ENCODE measurements around the gene TOM1L2. TPM values are rescaled to one million over a fixed set of nuclear protein-coding genes. Genes with fewer than 3 reads are reported as not detected.
A peak's percentile ranks its signal among the peaks of the same experiment; 100 is the strongest.

TOM1L2 gene
- total RNA-seq, 6 experiments from 2014 or later = 92.1 to 144 (median 101) TPM

- peaks cover 56% of the 10 kb centered on the region for H3K4me1 Mint-ChIP-seq (ENCODE audit: low read depth)
- H3K9me3 Mint-ChIP-seq = no peaks in the 10 kb centered on the region
- H3K27me3 Mint-ChIP-seq (ENCODE audit: insufficient read depth) = peaks cover 9% of the 10 kb centered on the region
- peaks cover 5% of the 10 kb centered on the region for H3K36me3 Mint-ChIP-seq (ENCODE audit: low read depth)
- DNase-seq = no peak
- peak overlapping the region; percentile 81 for H3K4me3 Mint-ChIP-seq
- no peak for TF ChIP-seq CTCF (IDR thresholded peaks at IDR 0.05)
- H3K27ac Mint-ChIP-seq = peak overlapping the region; percentile 86
Observed at GRCh38 chr17:17824119-17824782, 147.9 kb downstream of the TOM1L2 start.

- H3K4me3 Mint-ChIP-seq = peak overlapping the region; percentile 81
- peaks cover 60% of the 10 kb centered on the region for H3K4me1 Mint-ChIP-seq (ENCODE audit: low read depth)
- no peak for TF ChIP-seq CTCF (IDR thresholded peaks at IDR 0.05)
- DNase-seq = peak; percentile 33
- H3K36me3 Mint-ChIP-seq (ENCODE audit: low read depth) = peaks cover 9% of the 10 kb centered on the region
- H3K9me3 Mint-ChIP-seq = no peaks in the 10 kb centered on the region
- H3K27me3 Mint-ChIP-seq (ENCODE audit: insufficient read depth) = peaks cover 13% of the 10 kb centered on the region
- peak overlapping the region; percentile 86 for H3K27ac Mint-ChIP-seq
Observed at GRCh38 chr17:17823433-17824118, 148.6 kb downstream of the TOM1L2 start.

GRCh38 chr17:17822616-17823015 lies 149.6 kb downstream of the TOM1L2 start:
- Mint-ChIP-seq H3K4me1 (ENCODE audit: low read depth) (peaks cover 67% of the 10 kb centered on the region), H3K4me3 (peak overlapping the region; percentile 62), H3K27ac (peak overlapping the region; percentile 65; the same call in 1 of the 2 replicates), H3K9me3 (no peaks in the 10 kb centered on the region), H3K36me3 (ENCODE audit: low read depth) (peaks cover 12% of the 10 kb centered on the region), H3K27me3 (ENCODE audit: insufficient read depth) (peaks cover 19% of the 10 kb centered on the region)
- DNase-seq = no peak
- TF ChIP-seq CTCF (IDR thresholded peaks at IDR 0.05) = no peak

- H3K9me3 Mint-ChIP-seq = no peaks in the 10 kb centered on the region
- TF ChIP-seq CTCF (IDR thresholded peaks at IDR 0.05) = no peak
- peaks cover 22% of the 10 kb centered on the region for H3K27me3 Mint-ChIP-seq (ENCODE audit: insufficient read depth)
- peak overlapping the region; percentile 62 for H3K4me3 Mint-ChIP-seq
- H3K4me1 Mint-ChIP-seq (ENCODE audit: low read depth) = peaks cover 67% of the 10 kb centered on the region
- H3K36me3 Mint-ChIP-seq (ENCODE audit: low read depth) = peaks cover 12% of the 10 kb centered on the region
- DNase-seq = peak; percentile 72
- peak overlapping the region; percentile 65; the same call in 1 of the 2 replicates for H3K27ac Mint-ChIP-seq
Observed at GRCh38 chr17:17822189-17822588, 150.0 kb downstream of the TOM1L2 start.

GRCh38 chr17:17820463-17821158 lies 151.6 kb downstream of the TOM1L2 start:
- TF ChIP-seq CTCF (IDR thresholded peaks at IDR 0.05) = no peak
- Mint-ChIP-seq H3K9me3 (no peaks in the 10 kb centered on the region; the same call in 1 of the 2 replicates), H3K36me3 (ENCODE audit: low read depth) (peaks cover 12% of the 10 kb centered on the region), H3K4me1 (ENCODE audit: low read depth) (peaks cover 60% of the 10 kb centered on the region), H3K27ac (peak overlapping the region; percentile 29), H3K4me3 (no peak overlapping the region), H3K27me3 (ENCODE audit: insufficient read depth) (peaks cover 35% of the 10 kb centered on the region)
- no peak for DNase-seq
